ENCODE data around the gene ODAD3.

Gene ODAD3

DNA sequence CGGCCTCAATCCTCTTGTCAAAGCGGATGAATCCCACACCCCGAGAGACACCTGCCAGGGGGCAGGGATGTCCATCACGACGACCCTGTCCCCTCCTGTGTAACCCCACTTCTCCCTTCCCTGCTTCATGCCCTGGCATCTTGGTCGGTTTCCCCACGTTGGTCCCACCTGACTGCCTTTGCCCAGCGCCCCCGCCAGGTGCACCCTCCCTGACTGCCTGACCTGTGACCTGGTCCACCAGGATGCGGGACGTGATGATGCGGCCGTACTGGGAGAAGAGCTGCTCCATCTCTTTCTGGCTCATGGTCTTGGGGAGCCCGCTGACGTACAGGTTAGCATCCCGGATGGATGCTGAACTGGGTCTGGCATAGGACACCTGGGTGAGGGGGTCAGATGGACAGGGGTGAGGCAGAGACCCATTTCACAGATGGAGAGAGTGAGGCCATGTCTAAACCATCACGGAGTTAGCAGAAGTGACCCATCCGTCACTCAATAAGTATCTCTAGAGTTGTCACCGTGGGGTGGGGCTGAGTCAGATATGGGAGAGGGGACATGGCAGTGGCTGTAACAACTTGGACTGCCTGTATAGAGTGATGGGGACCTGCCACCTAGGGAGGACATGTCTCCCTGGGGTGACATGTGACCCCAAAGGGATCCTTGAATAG, 23.4 kb upstream of the ODAD3 start:
- TF ChIP-seq SPI1 (IDR thresholded peaks at IDR 0.05; ENCODE audit: borderline replicate concordance, low read depth) (no peak), POLR2AphosphoS5 (IDR thresholded peaks at IDR 0.05; ENCODE audit: low read depth) (no peak), GABPA (IDR thresholded peaks at IDR 0.05; ENCODE audit: low read depth) (no peak)
- TF ChIP-seq, protein P1, sequence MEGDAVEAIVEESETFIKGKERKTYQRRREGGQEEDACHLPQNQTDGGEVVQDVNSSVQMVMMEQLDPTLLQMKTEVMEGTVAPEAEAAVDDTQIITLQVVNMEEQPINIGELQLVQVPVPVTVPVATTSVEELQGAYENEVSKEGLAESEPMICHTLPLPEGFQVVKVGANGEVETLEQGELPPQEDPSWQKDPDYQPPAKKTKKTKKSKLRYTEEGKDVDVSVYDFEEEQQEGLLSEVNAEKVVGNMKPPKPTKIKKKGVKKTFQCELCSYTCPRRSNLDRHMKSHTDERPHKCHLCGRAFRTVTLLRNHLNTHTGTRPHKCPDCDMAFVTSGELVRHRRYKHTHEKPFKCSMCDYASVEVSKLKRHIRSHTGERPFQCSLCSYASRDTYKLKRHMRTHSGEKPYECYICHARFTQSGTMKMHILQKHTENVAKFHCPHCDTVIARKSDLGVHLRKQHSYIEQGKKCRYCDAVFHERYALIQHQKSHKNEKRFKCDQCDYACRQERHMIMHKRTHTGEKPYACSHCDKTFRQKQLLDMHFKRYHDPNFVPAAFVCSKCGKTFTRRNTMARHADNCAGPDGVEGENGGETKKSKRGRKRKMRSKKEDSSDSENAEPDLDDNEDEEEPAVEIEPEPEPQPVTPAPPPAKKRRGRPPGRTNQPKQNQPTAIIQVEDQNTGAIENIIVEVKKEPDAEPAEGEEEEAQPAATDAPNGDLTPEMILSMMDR (IDR thresholded peaks at IDR 0.05; ENCODE audit: insufficient read depth, low read length), result no peak
- TF ChIP-seq, protein P2, sequence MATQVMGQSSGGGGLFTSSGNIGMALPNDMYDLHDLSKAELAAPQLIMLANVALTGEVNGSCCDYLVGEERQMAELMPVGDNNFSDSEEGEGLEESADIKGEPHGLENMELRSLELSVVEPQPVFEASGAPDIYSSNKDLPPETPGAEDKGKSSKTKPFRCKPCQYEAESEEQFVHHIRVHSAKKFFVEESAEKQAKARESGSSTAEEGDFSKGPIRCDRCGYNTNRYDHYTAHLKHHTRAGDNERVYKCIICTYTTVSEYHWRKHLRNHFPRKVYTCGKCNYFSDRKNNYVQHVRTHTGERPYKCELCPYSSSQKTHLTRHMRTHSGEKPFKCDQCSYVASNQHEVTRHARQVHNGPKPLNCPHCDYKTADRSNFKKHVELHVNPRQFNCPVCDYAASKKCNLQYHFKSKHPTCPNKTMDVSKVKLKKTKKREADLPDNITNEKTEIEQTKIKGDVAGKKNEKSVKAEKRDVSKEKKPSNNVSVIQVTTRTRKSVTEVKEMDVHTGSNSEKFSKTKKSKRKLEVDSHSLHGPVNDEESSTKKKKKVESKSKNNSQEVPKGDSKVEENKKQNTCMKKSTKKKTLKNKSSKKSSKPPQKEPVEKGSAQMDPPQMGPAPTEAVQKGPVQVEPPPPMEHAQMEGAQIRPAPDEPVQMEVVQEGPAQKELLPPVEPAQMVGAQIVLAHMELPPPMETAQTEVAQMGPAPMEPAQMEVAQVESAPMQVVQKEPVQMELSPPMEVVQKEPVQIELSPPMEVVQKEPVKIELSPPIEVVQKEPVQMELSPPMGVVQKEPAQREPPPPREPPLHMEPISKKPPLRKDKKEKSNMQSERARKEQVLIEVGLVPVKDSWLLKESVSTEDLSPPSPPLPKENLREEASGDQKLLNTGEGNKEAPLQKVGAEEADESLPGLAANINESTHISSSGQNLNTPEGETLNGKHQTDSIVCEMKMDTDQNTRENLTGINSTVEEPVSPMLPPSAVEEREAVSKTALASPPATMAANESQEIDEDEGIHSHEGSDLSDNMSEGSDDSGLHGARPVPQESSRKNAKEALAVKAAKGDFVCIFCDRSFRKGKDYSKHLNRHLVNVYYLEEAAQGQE (IDR thresholded peaks at IDR 0.05; ENCODE audit: insufficient replicate concordance, low read depth), result no peak
- DNase-seq (ENCODE audit: low read depth in 1 of 2, low spot score in 1 of 2), result no peak
- Histone ChIP-seq H3K27me3 (ENCODE audit: insufficient read depth, poor library complexity, severe bottlenecking) (no peaks in the 10 kb centered on the region), H3K27ac (replicated peaks) (no peak overlapping the region), H3K4me3 (replicated peaks; ENCODE audit: insufficient read depth, low read length) (no peak overlapping the region)

- TF ChIP-seq, protein P1 (IDR thresholded peaks at IDR 0.05; ENCODE audit: insufficient read depth, low read length), result no peak
- TF ChIP-seq GABPA (IDR thresholded peaks at IDR 0.05; ENCODE audit: low read depth) (no peak), SPI1 (IDR thresholded peaks at IDR 0.05; ENCODE audit: borderline replicate concordance, low read depth) (no peak)
- TF ChIP-seq, protein P2 (IDR thresholded peaks at IDR 0.05; ENCODE audit: insufficient replicate concordance, low read depth), result no peak
- no peak overlapping the region for H3K27ac ChIP-seq (replicated peaks)
- H3K27me3 ChIP-seq (ENCODE audit: insufficient read depth, poor library complexity, severe bottlenecking), result no peaks in the 10 kb centered on the region
- H3K4me3 ChIP-seq (replicated peaks; ENCODE audit: insufficient read depth, low read length), result no peak overlapping the region
- DNase-seq (ENCODE audit: low read depth in 1 of 2, low spot score in 1 of 2), result no peak
Measured at GRCh38 chr19:11457831-11458230, 22.9 kb upstream of the ODAD3 start.

GRCh38 chr19:11457115-11457514, 22.2 kb upstream of the ODAD3 start:
- H3K27ac ChIP-seq (replicated peaks), result no peak overlapping the region
- H3K27me3 ChIP-seq (ENCODE audit: insufficient read depth, poor library complexity, severe bottlenecking), result no peaks in the 10 kb centered on the region
- H3K4me3 ChIP-seq (replicated peaks; ENCODE audit: insufficient read depth, low read length), result no peak overlapping the region
- TF ChIP-seq SPI1 (IDR thresholded peaks at IDR 0.05; ENCODE audit: borderline replicate concordance, low read depth) (no peak), GABPA (IDR thresholded peaks at IDR 0.05; ENCODE audit: low read depth) (no peak), POLR2AphosphoS5 (IDR thresholded peaks at IDR 0.05; ENCODE audit: low read depth) (no peak)
- TF ChIP-seq, protein P1 (IDR thresholded peaks at IDR 0.05; ENCODE audit: insufficient read depth, low read length), result no peak
- TF ChIP-seq, protein P2 (IDR thresholded peaks at IDR 0.05; ENCODE audit: insufficient replicate concordance, low read depth), result no peak
- no peak for DNase-seq (ENCODE audit: low read depth in 1 of 2, low spot score in 1 of 2)

Data from HL-60 (cell line).